Stimulated activated CD8-positive, alpha-beta memory T cell treated with anti-CD3 and anti-CD28 coated beads, Interleukin-7, amount 100 ng/mL, for 24 hours (primary cell): ENCODE measurements around the gene LUC7L2.
"Not testable (repeated sequence)": the region's sequence is repeated elsewhere in the genome, so short reads cannot be mapped to it uniquely, and the experiment has no call there.

Experiments used
- DNase-seq: peaks from one replicate; pipeline ENCODE4 v3.0.0-alpha.2; 2020; ENCODE audit warnings: low read depth

Gene LUC7L2

GRCh38 chr7:139357729-139358506 is 1.8 kb upstream of the LUC7L2 start:
- not testable (repeated sequence) for DNase-seq

DNA sequence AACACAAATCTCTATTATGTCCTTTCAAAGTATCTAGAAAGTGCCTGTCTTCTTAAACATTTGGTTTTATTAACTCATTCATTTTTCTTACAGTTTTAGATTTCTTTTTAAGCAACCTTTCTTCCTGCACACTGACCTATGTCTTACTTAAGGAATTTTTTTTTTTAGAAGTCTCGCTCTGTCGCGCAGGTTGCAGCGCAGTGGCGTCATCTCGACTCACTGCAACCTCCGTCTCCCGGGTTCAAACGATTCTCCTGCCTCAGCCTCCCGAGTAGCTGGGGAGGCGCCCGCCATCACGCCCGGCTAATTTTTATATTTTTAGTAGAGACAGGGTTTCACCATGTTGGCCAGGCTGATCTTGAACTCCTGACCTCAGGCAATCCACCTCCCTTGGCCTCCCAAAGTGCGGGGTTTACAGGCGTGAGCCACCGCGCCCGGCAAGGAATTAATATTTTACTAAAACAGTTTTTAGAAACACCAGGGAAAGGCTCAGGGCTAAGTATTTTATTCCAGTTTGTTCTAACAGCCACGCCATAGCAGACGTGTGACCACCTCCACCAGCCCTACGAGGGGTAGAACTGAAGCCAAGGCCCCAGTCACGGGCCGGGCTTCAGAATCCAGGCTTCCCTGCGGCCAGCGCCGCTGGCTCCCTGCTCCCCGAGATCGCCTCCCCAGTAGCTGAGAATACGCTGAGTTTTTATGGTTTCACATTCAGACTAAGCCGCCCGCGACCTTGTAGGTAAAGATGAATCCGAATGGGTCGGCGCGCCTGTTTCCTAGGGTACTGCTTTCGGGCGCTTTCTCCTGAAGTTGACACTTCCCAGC is 941 bp upstream of the LUC7L2 start:
- DNase-seq = no peak

- peak; percentile 95 for DNase-seq
These were observed 685 bp downstream of the LUC7L2 start for GRCh38 chr7:139360210-139360947.

DNA sequence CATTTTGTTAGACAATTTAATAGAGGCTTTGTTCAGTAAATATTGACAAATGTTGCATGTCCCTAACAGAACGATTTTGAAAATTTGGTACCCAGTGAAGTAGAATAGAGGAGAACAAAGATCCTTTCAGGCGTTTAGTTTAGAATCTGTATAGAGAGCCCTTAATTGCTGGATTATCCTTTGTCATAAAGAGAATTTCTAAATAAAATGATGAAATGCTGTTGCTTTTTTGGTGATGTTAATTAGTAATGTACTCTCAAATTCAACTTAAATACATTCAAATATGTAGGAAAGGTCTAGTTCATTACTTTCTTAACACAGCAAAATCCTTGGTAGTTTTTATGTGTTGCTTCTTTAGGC is 1.2 kb downstream of the LUC7L2 start:
- DNase-seq = no peak

- no peak for DNase-seq
These were observed 1.8 kb downstream of the LUC7L2 start for GRCh38 chr7:139361523-139361922.

- DNase-seq = no peak
These were observed 2.6 kb downstream of the LUC7L2 start for GRCh38 chr7:139362302-139362701.

DNA sequence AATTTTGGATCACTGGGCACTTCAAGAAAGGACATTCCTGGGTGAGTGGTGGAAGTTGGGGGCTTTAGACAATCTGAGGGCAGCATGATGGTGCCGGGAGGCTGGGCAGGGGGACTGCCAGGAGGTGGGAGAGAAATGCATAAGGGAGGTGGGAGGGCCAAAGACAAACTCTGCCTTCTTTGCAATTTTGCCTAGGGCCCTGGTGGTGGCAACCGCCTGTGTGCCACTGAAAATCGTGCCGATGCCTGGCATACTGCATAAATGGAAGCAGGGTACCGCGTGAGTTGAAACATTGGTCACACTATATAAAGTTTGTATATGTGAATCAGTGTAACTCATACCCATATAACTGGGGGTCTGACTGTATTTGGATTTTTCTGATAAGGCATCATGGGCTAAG is 3.3 kb downstream of the LUC7L2 start:
- no peak for DNase-seq

DNA sequence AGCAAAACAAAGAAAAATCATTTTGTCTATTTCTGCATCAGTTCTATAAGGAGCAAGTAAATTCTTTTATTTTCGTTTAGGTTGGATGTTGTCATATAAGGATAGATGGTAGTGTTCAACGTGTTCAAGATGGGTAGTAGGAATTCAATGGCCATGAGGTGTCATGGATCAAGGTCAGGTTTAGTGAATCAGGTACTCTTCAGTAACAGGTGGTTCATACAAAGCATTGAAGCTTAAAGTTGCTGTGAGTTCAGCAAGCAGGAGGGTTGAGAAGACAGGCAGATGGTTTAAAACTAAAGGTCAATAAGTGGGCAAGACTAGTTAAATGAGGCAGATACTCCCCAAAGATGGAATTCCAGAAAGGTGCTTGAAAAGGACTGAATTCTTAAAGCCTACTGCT is 5.6 kb downstream of the LUC7L2 start:
- DNase-seq = no peak

DNA sequence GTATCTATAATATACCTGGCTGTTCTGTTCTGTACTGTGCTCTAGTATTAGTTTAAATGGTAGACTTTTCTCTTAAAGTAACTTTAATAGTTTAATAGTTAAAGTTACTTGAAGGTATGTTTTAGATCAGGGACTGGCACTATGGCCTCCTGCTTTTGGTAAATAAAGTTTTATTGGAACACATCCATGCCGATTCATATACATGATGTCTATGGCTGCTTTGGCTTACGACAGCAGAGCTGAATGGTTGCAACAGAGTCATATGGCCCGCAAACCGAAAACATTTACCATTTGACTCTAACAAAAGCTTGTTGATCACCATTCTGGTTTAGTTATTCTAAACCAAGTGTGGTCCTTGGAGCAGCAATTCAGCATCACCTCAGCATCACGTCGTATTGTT is 6.7 kb downstream of the LUC7L2 start:
- no peak for DNase-seq

DNA sequence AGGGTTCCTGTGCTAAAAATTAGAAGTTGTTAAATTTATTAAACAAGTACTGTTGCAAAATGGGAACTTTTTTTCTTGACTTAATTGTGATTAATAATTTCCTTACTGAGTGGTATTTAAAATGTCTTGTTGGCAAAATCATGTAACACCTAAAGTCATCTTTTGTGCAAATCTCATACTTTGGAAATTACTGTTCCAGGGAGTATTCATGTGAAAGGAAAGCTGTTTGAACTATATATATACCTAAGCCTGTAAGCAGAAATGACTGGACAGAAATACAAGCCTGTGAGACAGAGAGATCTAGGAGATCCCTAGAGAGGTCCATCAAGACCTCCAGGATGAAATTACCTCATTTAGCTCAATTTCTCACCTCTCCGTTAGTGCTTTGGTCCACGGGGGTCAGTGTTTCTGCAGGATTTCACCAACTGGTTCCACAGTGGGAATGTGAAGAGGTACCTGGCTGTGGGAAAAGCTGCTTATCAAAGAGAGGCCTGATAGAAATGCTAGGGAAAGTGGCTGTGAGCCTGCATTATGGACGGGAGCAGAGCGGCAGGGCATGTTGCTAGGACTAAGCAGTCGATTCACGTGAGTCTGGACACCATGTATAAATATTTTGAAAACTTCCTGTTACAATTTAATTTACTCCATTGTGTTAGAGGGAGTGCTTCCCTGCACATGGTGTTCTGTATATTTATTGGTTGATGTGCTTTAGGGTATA is 7.9 kb downstream of the LUC7L2 start:
- DNase-seq = no peak

DNA sequence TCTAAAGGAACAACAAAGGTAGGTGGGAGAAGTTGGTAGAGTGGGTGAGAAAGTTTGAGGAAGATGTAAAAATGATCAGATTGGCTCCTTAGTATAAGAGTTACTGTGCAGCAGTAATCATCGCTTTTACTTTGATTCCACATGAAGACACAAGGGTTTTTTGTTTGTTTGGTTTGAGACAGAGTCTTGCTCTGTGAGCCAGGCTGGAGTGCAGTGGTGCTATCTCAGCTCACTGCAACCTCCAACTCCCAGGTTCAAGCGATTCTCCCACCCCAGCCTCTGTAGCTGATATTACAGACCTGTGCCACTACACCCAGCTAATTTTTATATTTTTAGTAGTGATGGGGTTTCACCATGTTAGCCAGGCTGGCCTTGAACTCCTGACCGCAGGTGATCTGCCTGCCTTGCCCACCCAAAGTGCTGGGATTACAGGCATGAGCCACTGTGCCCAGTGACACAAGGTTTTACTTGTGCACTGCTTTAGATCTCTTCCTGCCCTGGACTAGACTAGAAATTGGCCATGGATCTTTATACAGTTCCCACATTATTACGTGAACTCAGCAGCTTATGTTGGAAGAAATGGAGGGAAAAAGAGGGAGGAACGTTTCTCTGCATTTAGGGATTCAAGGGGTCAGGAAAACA is 10.7 kb downstream of the LUC7L2 start:
- no peak for DNase-seq

GRCh38 chr7:139370943-139371313 is 11.2 kb downstream of the LUC7L2 start:
- DNase-seq = no peak

DNA sequence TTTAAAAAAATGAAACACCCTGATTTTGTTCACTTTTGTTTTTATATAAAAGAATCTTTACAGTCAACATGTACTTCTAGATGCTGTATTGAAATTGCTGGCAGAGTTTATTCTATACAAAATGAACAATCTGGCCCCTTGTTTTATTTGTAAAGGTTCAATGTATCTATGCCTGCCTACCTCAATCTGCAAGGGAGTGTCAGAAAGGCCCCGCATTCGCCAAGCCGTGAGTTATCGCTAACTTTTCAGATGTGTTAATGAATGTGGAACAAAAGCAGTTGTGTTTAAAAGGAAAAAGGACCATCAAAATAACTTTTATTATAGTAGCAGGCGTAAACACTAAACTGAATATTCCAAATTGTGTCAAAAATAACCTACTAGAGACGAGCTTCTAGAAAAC is 14.6 kb downstream of the LUC7L2 start:
- no peak for DNase-seq

DNA sequence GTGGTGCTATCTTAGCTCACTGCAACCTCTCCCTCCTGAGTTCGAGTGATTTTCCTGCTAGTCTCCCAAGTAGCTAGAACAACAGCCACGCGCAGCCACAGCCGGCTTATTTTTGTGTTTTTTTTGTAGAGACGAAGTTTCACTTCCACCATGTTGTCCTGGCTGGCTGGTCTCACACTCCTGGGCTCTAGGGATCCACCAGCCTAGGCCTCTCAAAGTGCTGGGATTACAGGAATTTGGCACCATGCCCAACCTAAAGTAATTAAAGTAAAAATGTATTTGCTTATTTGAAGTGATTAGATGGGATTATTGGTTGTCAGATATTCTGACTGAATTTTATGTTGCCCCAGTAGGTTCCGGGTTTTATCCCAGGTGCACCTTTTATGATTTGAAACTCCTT is 22.7 kb downstream of the LUC7L2 start:
- no peak for DNase-seq

- DNase-seq = no peak
These were observed 24.9 kb downstream of the LUC7L2 start for GRCh38 chr7:139384611-139385010.

GRCh38 chr7:139387594-139387993 is 27.9 kb downstream of the LUC7L2 start:
- no peak for DNase-seq

DNA sequence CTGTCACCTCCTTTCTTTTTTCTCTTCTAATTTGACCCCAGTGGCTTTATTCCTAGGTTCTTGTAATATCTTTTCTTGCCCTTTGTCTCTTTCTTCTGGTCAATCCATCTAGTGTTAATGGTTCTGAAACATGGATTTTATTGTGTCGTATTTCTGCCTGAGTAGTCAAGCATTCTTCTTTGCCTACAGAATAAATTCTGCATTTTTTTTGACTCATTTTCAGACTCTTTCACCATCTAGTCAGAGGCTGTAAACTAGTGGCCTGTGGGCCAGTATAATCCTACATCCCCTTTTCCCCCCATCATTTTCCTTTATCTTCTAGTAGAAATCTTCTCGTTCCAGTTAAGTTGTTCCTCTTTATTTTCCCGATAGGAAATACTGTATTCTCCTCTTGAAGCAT is 29.4 kb downstream of the LUC7L2 start:
- no peak for DNase-seq

GRCh38 chr7:139389774-139390173 is 30.1 kb downstream of the LUC7L2 start:
- no peak for DNase-seq

DNA sequence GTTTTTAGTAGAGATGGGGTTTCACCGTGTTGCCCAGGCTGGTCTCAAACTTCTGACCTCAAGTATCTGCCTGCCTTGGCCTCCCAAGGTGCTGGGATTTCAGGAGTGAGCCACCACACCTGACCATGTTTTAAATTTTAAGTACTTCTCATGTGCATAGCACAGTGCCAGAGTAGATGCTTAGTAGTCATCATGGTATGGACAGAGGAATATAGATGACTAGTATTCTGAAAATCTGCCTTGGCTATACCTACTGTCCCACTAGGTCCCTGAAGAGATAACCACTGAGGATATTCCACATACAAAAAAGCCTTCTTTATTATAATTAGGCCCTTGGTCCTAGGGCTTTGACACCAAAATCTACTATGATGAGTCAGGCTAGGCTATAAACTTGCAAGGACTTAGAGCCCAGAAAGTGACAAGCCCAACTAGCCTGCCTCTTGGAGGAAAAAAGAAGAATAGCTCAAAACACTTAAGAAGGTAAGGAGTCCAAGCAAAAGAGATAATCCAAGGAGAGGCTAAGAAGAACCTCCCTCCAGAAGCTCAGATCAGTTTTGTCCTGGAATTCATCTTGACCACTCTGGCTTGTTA is 34.0 kb downstream of the LUC7L2 start:
- no peak for DNase-seq

GRCh38 chr7:139394540-139394939 is 34.8 kb downstream of the LUC7L2 start:
- no peak for DNase-seq

- no peak for DNase-seq
These were observed 36.7 kb downstream of the LUC7L2 start for GRCh38 chr7:139396323-139396951.
